NT2/D1 (cell line): ENCODE results near the gene ZHX3.

Experiments used
- DNase-seq: peaks from one replicate; pipeline ENCODE4 v3.0.0-alpha.2; 2011; ENCODE audit warnings: low read depth, low spot score
- H3K27me3 ChIP-seq: 2 replicates; pipeline ENCODE4 v1.6.0; 2011; ENCODE audit warnings: mild to moderate bottlenecking; ENCODE audit not compliant: insufficient read length, insufficient read depth
- H3K36me3 ChIP-seq: 2 replicates; pipeline ENCODE4 v1.6.1; 2011; ENCODE audit warnings: mild to moderate bottlenecking, low read length, mixed read lengths; ENCODE audit not compliant: insufficient read depth, insufficient read length
- H3K4me1 ChIP-seq: 2 replicates; pipeline ENCODE4 v1.5.1; 2011; ENCODE audit not compliant: insufficient read depth, insufficient read length
- H3K4me3 ChIP-seq: 2 replicates; pipeline ENCODE4 v1.5.1; 2011; ENCODE audit warnings: low read depth; ENCODE audit not compliant: insufficient read length
- H3K9ac ChIP-seq: 2 replicates; pipeline ENCODE4 v1.6.0; 2011; ENCODE audit warnings: low read depth; ENCODE audit not compliant: insufficient read length
- H3K9me3 ChIP-seq: 2 replicates; pipeline ENCODE4 v1.5.1; 2011; ENCODE audit warnings: mild to moderate bottlenecking, low read length; ENCODE audit not compliant: insufficient read depth
- SUZ12 ChIP-seq: IDR thresholded peaks from 2 replicates; pipeline ENCODE4 v1.6.1; 2011; ENCODE audit not compliant: insufficient read length, insufficient read depth; ENCODE audit errors: extremely low read depth
- YY1 ChIP-seq: IDR thresholded peaks from 2 replicates; pipeline ENCODE4 v1.6.1; 2011; ENCODE audit not compliant: insufficient read length, insufficient read depth
- ZNF274 ChIP-seq: IDR thresholded peaks from 2 replicates; pipeline ENCODE4 v1.6.1; 2011; ENCODE audit warnings: mild to moderate bottlenecking, low read depth, low read length

The ZHX3 gene

GRCh38 chr20:41187668-41188067 lies 129.9 kb downstream of the ZHX3 start:
- DNase-seq, result no peak
- TF ChIP-seq ZNF274, result no peak
- no peak for TF ChIP-seq SUZ12
- TF ChIP-seq YY1, result no peak
- peaks cover 5% of the 10 kb centered on the region; the same call in 1 of the 2 replicates for H3K9me3 ChIP-seq
- H3K36me3 ChIP-seq, result peaks cover 13% of the 10 kb centered on the region
- H3K4me3 ChIP-seq, result no peak overlapping the region
- no peaks in the 10 kb centered on the region for H3K27me3 ChIP-seq
- no peak overlapping the region for H3K9ac ChIP-seq
- no peaks in the 10 kb centered on the region for H3K4me1 ChIP-seq

DNA sequence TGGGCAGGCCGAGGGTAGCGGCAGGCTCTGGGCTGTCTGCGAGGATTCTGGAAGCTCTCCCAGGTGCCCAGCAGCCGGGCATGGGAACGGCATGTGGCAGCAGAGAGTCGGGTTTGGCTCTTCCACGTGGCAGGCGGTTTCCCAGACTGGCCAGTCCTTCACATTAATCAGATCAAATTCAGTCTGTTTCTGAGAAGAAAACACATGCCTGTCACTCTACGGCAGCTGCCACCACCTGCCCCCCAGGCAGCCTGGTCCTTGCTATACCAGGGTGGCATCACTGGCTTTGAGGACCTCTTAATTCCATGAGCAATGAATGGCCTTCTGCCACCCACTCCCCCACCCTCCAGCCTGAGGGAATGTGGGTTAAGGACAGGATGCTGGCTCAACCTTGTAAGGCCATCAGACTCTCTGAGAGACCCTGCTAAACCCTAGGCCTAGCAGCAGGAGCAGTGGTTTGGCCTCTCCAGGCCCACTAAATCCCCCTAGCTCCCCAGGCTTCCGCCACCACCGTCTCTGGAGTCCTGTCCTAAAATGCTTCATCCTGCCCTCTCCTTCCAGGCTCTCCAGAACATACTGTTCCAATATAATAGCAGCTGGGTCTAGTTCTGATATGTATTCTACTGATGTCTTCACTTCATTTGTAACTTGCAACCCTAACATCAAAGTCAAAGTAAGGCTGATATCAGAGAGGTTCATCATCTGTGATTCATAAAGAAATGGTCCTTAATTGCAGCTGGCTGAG lies 132.3 kb downstream of the ZHX3 start:
- Histone ChIP-seq H3K9ac (no peak overlapping the region), H3K27me3 (no peaks in the 10 kb centered on the region), H3K36me3 (peaks cover 15% of the 10 kb centered on the region), H3K4me3 (no peak overlapping the region), H3K4me1 (no peaks in the 10 kb centered on the region), H3K9me3 (no peaks in the 10 kb centered on the region)
- DNase-seq, result no peak
- no peak for TF ChIP-seq ZNF274
- no peak for TF ChIP-seq SUZ12
- no peak for TF ChIP-seq YY1

- no peak for DNase-seq
- peaks cover 6% of the 10 kb centered on the region for H3K4me1 ChIP-seq
- H3K9ac ChIP-seq, result no peak overlapping the region
- TF ChIP-seq ZNF274, result no peak
- TF ChIP-seq YY1, result no peak
- TF ChIP-seq SUZ12, result no peak
- no peaks in the 10 kb centered on the region for H3K27me3 ChIP-seq
- peaks cover 26% of the 10 kb centered on the region for H3K36me3 ChIP-seq
- no peaks in the 10 kb centered on the region for H3K9me3 ChIP-seq
- H3K4me3 ChIP-seq, result no peak overlapping the region
These were observed 133.7 kb downstream of the ZHX3 start for GRCh38 chr20:41183831-41184230.

- DNase-seq, result no peak
- Histone ChIP-seq H3K4me3 (no peak overlapping the region), H3K36me3 (peaks cover 30% of the 10 kb centered on the region), H3K4me1 (peaks cover 6% of the 10 kb centered on the region), H3K9me3 (no peaks in the 10 kb centered on the region), H3K9ac (no peak overlapping the region), H3K27me3 (no peaks in the 10 kb centered on the region)
- TF ChIP-seq SUZ12, result no peak
- no peak for TF ChIP-seq ZNF274
- no peak for TF ChIP-seq YY1
These were observed 134.1 kb downstream of the ZHX3 start for GRCh38 chr20:41183391-41183790.

DNA sequence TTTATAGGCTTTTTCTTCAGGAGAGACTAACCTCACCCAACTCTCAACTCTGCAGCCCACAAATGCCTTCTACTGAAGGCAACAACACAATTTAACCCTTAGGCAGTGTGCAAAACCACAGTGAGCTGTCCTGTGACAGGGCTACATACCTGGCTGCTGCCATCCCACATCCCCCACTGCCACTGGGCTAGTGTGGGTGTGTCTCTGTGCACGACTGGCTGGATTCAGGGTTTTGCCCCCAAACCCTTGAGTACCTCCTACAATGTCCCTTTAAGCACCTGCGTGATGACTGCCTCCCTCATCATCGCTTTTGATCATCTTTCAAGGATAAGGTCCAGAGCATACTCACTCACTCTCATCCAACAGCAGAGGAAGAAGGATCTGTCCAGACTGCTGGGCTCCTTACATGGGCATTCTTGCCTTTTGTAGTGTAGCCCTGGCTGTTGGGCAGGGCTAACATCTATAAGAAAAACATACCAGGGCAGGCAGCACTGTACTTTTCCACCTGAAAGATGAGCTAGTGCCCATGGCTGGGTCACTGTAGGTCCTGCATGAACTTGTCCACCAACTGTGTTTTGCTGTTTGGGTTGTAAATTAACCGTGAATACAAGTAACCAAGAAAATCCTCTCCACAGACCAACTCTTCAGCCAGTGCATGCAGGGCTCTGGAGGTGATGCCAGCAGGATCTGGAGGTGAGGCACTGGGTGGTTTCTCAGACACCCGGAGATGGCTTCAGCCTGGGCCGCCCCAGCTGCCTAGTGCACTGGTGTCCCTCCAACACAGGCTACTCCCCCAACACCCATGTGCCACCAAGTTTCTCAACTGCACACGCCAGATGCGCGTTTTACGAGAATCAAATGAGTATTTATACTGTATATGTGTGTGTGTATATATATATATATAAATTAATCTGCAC lies 135.0 kb downstream of the ZHX3 start:
- H3K4me1 ChIP-seq, result peaks cover 9% of the 10 kb centered on the region
- TF ChIP-seq SUZ12 (no peak), ZNF274 (no peak), YY1 (no peak)

DNA sequence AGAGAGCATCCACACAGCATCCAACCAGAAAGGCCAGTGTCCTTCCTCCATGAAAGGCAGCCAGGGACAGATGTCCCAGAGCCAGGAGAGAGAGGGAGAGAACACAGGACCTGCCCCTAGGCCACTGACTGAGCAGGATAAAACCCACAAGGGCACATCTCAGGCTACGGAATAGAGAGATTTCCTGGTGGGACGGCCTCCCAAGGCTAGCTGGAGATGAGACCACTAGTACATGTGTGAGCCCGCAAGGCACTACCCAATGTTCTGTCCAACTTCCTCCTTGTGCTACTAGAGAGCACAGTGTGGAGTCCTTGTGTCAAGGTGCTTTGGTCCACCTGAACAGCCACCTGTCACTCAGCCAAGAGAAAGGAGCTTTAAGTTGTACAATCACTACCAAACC lies 136.0 kb downstream of the ZHX3 start:
- Histone ChIP-seq H3K9me3 (no peaks in the 10 kb centered on the region), H3K9ac (no peak overlapping the region), H3K36me3 (peaks cover 48% of the 10 kb centered on the region)

More for the DNA sequence above, 135.0 kb downstream of the ZHX3 start:
- Histone ChIP-seq H3K9me3 (no peaks in the 10 kb centered on the region), H3K36me3 (peaks cover 38% of the 10 kb centered on the region), H3K27me3 (no peaks in the 10 kb centered on the region), H3K9ac (no peak overlapping the region), H3K4me3 (no peak overlapping the region)
- no peak for DNase-seq

DNA sequence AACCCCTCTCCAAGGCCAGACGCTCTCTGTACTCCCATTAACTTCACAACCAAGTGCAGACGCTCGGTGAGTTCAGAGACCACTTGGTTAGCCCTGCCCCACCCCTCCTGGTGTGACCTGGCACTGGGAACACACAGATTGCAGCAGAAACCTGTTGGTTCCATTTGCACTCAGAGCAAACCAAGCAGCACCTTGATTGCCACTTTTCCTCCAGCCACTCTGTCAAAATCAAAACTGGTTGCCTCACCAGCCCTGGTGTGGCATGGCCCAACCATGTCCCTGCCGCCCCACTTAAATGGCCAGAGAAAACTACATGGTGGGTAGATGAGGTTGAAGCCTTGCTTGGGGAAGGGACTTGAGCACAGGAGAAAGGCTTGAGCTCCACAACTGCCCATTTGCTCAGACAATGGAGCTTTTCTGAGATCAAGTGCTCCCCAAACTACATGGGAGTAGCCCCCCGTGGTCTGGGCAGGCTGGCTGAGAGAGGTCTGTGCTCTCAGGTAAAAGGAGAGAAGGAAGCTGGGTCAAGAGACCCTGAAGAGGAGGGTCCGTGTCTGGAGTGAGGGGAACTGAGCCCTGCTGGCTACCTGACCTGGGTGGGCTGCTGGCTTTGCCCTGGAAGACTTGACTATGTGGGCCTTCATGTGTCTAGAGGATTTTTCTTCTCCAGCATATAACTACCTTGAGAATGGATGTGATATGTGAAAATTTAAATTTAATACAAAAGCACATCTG lies 136.8 kb downstream of the ZHX3 start:
- H3K4me1 ChIP-seq, result peaks cover 10% of the 10 kb centered on the region
- H3K36me3 ChIP-seq, result peaks cover 56% of the 10 kb centered on the region
- H3K27me3 ChIP-seq, result no peaks in the 10 kb centered on the region
- H3K9me3 ChIP-seq, result no peaks in the 10 kb centered on the region
- TF ChIP-seq YY1, result no peak
- TF ChIP-seq ZNF274, result no peak
- no peak for TF ChIP-seq SUZ12
- DNase-seq, result no peak
- no peak overlapping the region for H3K9ac ChIP-seq
- no peak overlapping the region for H3K4me3 ChIP-seq

More for the DNA sequence above, 136.0 kb downstream of the ZHX3 start:
- H3K4me1 ChIP-seq, result peaks cover 10% of the 10 kb centered on the region
- no peak for TF ChIP-seq ZNF274
- TF ChIP-seq SUZ12, result no peak
- H3K4me3 ChIP-seq, result no peak overlapping the region
- H3K27me3 ChIP-seq, result no peaks in the 10 kb centered on the region
- DNase-seq, result no peak
